ENCODE data around the gene CXCR6.

CXCR6 gene

DNA sequence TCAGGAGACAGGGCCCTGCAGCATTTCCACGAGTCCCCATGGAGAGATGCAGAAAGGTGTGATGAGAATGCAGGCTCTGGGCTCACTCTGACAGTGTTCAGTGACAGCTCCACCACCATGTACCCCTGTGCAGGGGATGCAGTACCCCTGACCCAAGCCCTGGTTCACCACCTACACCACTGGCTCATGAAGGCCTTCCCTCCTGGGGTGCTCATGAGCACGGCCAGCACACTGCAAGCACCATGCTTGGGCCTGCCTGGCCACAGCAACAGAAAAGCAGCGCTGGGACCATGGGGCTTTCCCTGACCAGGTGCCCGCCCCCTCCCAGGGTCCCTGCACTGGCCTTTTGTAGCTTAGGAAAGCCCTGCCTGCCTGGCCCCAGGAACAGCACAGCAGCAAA is 6.2 kb downstream of the CXCR6 start:
- DNase-seq, result no peak

GRCh38 chr3:45950131-45950530 is 6.9 kb downstream of the CXCR6 start:
- no peak for DNase-seq

DNA sequence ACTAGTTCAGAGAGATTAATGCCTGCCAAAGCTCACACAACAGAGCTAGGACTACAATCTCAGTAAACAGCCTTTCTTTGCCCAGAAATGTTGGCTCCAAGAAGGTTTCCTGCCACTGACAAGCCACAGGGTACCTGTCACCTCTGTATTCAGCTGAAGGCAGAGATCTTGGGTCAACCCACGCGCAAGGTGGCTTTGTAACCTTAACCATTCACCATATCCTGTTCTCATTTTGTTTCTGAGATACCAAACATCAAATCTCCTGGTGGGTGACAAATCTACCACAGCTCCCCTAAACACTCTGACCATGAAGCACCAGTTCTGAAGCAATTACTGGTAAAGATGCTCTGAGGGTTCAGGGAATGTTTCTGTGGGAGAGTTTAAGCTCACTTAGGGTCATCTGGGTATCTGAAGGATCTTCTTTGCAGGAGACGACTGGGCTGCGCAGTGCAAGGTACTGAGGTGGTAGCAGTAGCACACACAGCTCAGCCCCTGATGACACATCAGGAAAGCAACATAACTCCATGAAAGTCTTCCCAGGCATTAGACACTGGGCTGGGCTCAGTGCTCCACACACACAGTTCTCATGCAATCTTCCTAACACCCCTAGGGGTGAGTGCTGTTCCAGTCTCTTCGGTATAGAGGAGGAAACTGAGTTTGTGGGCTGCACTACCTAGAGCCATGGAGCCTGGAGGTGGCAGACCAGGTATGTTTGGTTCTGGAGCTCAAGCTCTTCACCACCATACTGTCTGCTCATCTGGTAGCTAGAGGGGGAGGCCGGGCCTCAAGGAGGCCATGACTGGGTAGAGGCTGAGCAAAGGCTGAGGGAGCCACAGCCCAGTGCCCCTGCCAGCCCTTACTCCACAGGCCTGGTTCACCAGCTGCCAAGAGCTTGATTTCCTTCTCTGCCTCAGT is 7.7 kb downstream of the CXCR6 start:
- peak in 2 of 6 experiments; percentile 17 to 19 for DNase-seq

- no peak for DNase-seq
Observed at GRCh38 chr3:45951946-45952345, 8.7 kb downstream of the CXCR6 start.

DNA sequence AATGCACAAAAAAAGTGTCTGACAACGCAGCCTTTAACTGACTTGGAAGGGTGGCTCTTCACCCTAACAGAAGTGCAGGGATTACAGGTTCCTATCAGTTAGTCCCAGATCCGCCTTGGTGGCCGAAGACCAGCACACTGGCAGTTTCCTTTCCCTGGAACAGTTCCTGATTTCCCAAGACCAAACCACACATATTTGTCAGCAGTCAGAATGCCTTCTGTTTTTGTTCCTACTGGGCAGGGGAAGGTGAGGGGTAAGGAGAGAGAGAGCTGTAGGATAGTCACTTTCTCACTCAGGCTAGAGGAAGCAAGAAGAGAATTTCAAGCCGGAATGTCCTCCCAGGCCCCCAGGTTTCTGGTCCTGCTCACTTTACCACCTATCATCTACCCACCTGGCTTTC is 9.2 kb downstream of the CXCR6 start:
- no peak for DNase-seq

DNA sequence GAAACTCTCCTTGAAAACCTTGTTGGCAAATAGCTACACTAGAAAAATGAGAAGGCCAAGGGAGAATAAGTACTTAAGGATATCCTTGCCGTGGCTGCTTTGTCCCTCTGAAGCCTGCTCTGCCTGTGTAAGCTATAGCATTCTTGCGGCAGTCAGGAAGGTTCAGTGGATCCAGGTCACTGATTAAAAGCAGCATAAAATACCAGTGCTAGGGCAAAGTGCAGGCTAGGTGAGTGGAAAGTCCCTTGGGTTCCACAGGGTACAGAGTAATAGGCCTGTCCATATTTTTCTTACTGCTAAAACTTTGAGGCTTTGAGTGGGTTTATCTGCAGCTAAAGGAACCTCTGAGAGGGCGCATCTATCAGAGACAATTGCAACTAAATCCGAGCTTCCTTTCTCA is 10.3 kb downstream of the CXCR6 start:
- DNase-seq, result no peak

DNA sequence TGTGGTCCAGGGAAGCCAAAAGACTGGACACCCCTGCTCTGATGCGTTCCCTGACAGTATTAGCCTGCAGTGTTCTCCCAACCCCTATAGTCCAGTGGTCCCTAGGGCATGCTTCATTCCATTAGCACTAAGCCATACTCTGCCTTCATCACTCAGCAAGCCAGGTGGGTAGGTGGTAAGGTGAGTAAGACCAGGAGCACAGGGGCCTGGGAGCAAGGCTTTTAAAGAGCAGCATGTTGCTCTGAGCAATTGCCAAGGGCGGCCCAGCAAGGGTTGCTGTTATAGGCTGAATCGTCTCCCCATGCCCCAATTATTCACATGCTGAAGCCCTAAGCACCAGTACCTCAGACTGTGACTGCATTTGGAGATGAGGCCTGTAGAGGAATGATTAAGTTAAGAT is 11.0 kb downstream of the CXCR6 start:
- no peak for DNase-seq

- DNase-seq, result no peak
Observed at GRCh38 chr3:45955017-45955647, 11.9 kb downstream of the CXCR6 start.

DNA sequence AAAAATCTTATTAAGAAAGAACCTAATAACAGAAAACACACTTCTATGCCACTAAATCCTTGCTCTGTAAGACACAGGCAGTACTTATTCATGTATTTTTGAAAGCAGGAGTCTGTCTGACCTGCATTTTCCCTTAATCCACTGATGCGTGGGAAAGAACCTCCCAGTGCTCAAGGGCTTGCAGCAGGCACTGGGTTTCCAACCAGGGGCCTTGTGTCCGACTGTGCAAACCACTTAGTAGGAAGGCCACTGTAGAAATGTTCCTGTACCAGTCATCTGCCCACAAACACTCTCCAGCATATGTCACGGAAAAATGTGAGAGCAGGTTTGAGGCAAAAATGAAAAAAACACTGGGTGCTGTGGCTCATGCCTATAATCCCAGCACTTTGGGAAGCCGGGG is 12.4 kb downstream of the CXCR6 start:
- no peak for DNase-seq

DNA sequence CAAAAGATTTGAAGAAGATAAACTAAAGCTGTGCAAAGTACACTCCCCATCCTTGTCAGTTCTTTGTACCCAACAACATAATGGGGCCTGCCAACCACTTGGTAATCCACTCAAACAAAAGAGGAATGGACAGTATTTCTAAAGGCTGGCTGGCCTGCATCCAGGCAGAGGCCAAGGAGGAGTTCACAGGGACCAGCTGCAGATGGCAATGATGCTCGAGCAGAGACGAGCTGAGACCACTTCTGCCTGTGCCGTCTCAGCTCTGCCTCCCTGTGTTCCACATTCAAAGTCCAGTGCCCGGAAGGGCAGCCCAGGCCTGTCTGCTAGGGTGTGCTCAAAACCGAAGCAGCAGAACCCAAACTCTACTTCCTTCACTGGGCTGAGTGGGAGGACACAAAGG is 14.3 kb downstream of the CXCR6 start:
- no peak for DNase-seq

- no peak for DNase-seq
Observed at GRCh38 chr3:45958321-45958791, 15.1 kb downstream of the CXCR6 start.

DNA sequence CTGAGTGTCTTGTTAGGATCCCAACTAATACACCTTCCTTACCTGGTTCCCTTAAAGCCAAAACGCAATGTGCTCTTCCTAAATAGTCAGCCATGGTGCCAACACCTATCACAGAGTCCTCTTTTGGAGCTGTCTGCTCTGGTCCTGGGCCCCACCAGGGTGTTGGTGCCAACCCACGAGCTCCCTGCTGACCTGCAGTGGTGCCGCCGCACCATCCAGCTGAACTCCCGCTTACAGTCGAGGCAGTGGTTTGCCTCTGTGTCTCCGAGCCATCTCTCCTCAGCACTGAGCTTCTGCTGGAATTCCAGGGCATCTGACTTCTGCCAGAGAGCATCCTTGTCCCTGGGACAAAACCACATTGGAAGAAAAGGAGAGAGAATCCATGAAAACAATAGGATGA is 15.9 kb downstream of the CXCR6 start:
- no peak for DNase-seq

DNA sequence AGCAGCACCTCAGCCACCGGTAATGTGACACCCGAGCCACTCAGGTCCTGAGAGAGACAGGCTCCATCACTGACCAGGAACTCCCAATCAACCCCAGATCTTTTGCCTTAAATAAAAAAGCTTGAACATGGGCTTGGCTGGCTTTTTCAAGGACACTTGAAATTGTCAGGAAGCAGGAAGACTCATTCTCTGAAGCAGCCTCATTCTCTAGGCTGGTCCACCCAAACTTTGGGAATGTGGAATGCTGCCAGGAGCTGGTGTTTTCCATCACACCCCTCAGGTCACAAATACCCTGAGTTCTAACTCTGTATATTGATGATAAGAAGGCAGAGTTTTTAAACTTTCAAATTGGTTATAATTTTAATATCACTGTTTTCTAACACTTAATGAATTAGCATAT is 17.0 kb downstream of the CXCR6 start:
- DNase-seq, result no peak

DNA sequence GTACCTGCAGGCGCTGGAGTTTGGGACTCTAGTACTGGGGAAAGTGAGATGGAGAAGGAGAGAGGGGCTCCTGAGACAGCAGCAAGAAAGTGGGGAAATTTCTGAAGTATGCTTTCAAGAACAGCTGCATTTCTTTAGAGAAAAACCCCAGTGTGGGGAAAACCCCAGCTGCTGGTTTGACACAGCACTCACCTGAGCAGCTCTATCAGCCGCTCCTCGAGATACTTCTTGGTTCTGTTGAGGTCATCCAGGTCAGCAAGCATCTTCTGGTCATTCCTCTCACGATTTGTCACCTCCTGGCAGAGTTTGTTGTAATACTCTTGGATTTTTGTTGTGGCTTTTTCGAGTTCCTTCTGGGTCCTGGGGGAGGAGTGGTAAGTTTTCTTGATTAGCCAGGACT is 18.8 kb downstream of the CXCR6 start:
- DNase-seq, result no peak

DNA sequence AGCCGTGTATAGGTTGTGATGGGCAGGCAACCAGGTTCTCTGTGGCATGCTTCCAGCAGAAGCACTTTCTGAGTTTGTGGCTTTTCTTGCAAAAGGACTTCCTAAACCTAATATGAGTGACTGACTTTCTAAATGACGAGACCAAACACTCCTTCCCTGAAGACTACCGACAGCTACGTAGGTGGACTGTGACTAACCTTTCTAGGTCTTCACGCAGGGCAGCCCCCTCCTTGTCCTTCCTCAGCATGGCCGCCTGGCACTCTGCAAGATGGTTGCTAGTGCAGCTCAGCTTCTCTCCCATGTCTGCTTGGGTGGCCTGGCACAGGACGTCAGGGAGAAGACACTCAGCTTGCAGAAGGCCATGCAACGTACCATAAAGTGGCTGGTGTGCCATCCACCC is 20.9 kb downstream of the CXCR6 start:
- no peak for DNase-seq

- DNase-seq, result no peak
Observed at GRCh38 chr3:45965253-45965652, 22.0 kb downstream of the CXCR6 start.

DNA sequence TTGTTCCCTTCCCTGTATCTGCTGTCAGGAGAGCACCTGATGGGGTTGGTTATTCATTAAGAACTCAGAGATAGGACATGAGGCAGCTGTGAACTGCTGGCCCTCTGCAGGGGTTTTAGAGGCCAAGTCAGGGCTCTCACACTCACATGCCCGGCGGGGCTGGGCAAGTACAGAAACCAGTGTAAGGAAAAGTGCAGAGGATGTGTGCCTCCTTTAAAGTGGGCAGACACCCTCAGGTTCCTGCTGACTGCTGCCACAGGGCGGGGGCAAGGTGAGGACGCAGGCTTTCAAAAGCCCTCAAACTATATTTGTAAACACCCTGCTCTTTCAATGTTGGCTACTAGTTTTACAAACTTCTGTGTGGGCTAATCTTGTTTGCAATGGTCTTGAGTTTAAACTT is 22.4 kb downstream of the CXCR6 start:
- DNase-seq, result no peak

GRCh38 chr3:45966371-45966791 is 23.1 kb downstream of the CXCR6 start:
- no peak for DNase-seq

- no peak for DNase-seq
Observed at GRCh38 chr3:45966950-45967640, 23.8 kb downstream of the CXCR6 start.

DNA sequence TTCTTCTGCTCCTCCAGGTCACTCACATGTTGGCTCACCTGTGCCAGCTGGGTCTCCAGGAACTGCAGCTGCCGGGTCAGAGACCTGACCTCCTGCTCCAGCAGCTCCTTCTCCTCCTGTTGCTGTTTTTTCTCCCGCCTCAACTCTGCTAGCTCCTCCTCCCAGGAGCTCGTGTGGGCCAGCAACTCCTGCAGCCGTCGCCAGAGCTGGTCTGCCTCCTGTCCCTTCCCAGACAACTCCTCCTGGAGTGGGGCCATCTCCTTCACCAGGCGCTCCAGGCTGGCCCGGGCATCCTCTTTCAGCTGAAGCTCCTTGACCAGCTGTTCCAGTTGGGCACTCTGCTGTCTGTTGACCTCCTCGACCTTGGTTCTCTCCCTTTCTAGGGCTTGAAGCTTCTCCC is 24.5 kb downstream of the CXCR6 start:
- DNase-seq, result no peak

- no peak for DNase-seq
Observed at GRCh38 chr3:45968149-45968548, 24.9 kb downstream of the CXCR6 start.

GRCh38 chr3:45968706-45969105 is 25.4 kb downstream of the CXCR6 start:
- no peak for DNase-seq

DNA sequence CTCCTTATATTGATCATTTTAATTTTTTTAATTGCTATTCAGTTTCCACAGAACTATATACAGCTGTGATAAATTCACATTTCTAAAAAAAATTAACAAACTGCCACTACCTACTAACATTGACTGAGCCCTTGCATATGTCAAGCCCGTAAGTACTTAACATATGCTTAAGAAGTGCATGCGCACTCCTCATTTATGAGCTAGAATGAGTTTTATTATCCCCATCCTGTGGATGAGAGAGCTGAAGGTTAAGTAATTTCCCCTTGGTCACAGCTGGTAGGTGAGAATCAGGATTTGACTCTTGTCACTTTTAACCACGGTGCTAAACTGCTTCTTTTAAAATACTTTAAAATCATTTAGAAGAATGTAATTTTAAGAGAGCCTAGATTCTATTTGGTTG is 25.9 kb downstream of the CXCR6 start:
- DNase-seq, result no peak

GRCh38 chr3:45969953-45970352 is 26.7 kb downstream of the CXCR6 start:
- no peak for DNase-seq
